CD8-positive, alpha-beta memory T cell (primary cell): ENCODE data around the gene KCNJ6. TPM values are rescaled to one million over a fixed set of nuclear protein-coding genes. Genes with fewer than 3 reads are reported as not detected.

Experiments used
- CTCF ChIA-PET: fragments of 350-600 bp; sonication (Branson Sonifier 250); formaldehyde crosslinking; loops from one replicate; lab custom pipeline; 2021; ENCODE audit warnings: antibody characterized with exemption; lab: Charles Lee
- POLR2A ChIA-PET: fragments of 350-600 bp; sonication (Branson Sonifier 250); formaldehyde crosslinking; loops from one replicate; lab custom pipeline; 2021; ENCODE audit warnings: antibody characterized with exemption; lab: Charles Lee
- DNase-seq, 5 donors: peaks; one replicate each; pipeline versions ENCODE4 v3.0.0 to v3.0.0-alpha.2; 2020 to 2022; ENCODE audit warnings: mixed read lengths in 1 of 5
- H3K27ac ChIP-seq: one replicate; pipeline ENCODE4 v1.7.0; 2013; ENCODE audit warnings: low read depth, mild to moderate bottlenecking, low read length, moderate library complexity
- H3K27me3 ChIP-seq: 2 replicates; pipeline ENCODE4 v1.7.0; 2013; ENCODE audit warnings: low read length, mild to moderate bottlenecking; ENCODE audit not compliant: insufficient read depth, poor library complexity, severe bottlenecking
- H3K36me3 ChIP-seq: 2 replicates; pipeline ENCODE4 v1.7.0; 2013; ENCODE audit warnings: mild to moderate bottlenecking, low read length, moderate library complexity; ENCODE audit not compliant: insufficient read depth
- H3K4me1 ChIP-seq: 2 replicates; pipeline ENCODE4 v1.7.0; 2013; ENCODE audit warnings: mild to moderate bottlenecking, low read length, moderate library complexity; ENCODE audit not compliant: insufficient read depth
- H3K4me3 ChIP-seq: 2 replicates; pipeline ENCODE4 v1.7.0; 2013; ENCODE audit warnings: mild to moderate bottlenecking, low read length
- H3K9me3 ChIP-seq: 2 replicates; pipeline ENCODE4 v1.7.0; 2013; ENCODE audit warnings: mild to moderate bottlenecking, low read length
- H3K27ac Mint-ChIP-seq, 8 donors: one replicate each; pipeline ENCODE4 v1.8.0; 2020 to 2021; ENCODE audit warnings: mixed read lengths in 8 of 8, mild to moderate bottlenecking in 6 of 8, inconsistent platforms in 3 of 8, moderate library complexity in 3 of 8
- H3K27me3 Mint-ChIP-seq, 2 donors: one replicate each; pipeline ENCODE4 v1.8.0; 2020 to 2021; ENCODE audit warnings: mixed read lengths in 2 of 2, mild to moderate bottlenecking in 1 of 2, moderate library complexity in 1 of 2
- H3K36me3 Mint-ChIP-seq, 3 donors: one replicate each; pipeline ENCODE4 v1.8.0; 2020 to 2021; ENCODE audit warnings: mixed read lengths in 3 of 3, inconsistent platforms in 1 of 3, mild to moderate bottlenecking in 1 of 3
- H3K4me1 Mint-ChIP-seq, 3 donors: one replicate each; pipeline ENCODE4 v1.8.0; 2020 to 2021; ENCODE audit warnings: mixed read lengths in 3 of 3, inconsistent platforms in 1 of 3, mild to moderate bottlenecking in 1 of 3
- H3K4me3 Mint-ChIP-seq, 7 donors: one replicate each; pipeline ENCODE4 v1.8.0; 2020 to 2021; ENCODE audit warnings: mixed read lengths in 7 of 7, mild to moderate bottlenecking in 6 of 7, moderate library complexity in 4 of 7, inconsistent platforms in 2 of 7
- H3K9me3 Mint-ChIP-seq, 5 donors: one replicate each; pipeline ENCODE4 v1.8.0; 2020 to 2022; ENCODE audit warnings: mixed read lengths in 5 of 5, mild to moderate bottlenecking in 3 of 5, moderate library complexity in 2 of 5, inconsistent platforms in 1 of 5
- polyA plus RNA-seq: library from polyadenylated mRNA; unstranded; fragments of 300-500 nt; fragmentation: Illumina TruSeq; gene quantifications from one replicate; pipeline ENCODE4 v1.2.3, GENCODE V29; 2021
- total RNA-seq, 2 experiments: library from RNA; stranded (reverse); gene quantifications; one replicate each; pipeline ENCODE4 v1.2.3, GENCODE V29; 2021

Gene KCNJ6
- total and polyA plus RNA-seq, 3 experiments from 2014 or later = not detected

GRCh38 chr21:37842163-37842919 is 73.9 kb downstream of the KCNJ6 start:
- Histone ChIP-seq H3K4me3 (no peak overlapping the region), H3K36me3 (no peaks in the 10 kb centered on the region), H3K4me1 (no peaks in the 10 kb centered on the region), H3K27me3 (peaks cover under 1% of the 10 kb centered on the region), H3K27ac (no peak overlapping the region), H3K9me3 (no peaks in the 10 kb centered on the region)
- ChIA-PET POLR2A (no interaction called here), CTCF (no interaction called here)
- Mint-ChIP-seq H3K36me3 (peaks cover 0 to 3% (median 0%) of the 10 kb centered on the region in 3 donors), H3K9me3 (no peaks in the 10 kb centered on the region), H3K27me3 (peaks cover 4 to 14% of the 10 kb centered on the region in 2 donors), H3K4me3 (no peak overlapping the region), H3K4me1 (no peaks in the 10 kb centered on the region), H3K27ac (no peak overlapping the region)
- DNase-seq = no peak

GRCh38 chr21:37837381-37837780 is 78.9 kb downstream of the KCNJ6 start:
- ChIA-PET CTCF (no interaction called here), POLR2A (no interaction called here)
- no peak overlapping the region for H3K27ac Mint-ChIP-seq
- Histone ChIP-seq H3K27ac (no peak overlapping the region), H3K27me3 (no peaks in the 10 kb centered on the region), H3K36me3 (no peaks in the 10 kb centered on the region), H3K4me3 (no peak overlapping the region), H3K9me3 (no peaks in the 10 kb centered on the region), H3K4me1 (no peaks in the 10 kb centered on the region)
- no peak for DNase-seq
- peaks cover 6 to 7% of the 10 kb centered on the region in 2 donors for H3K27me3 Mint-ChIP-seq
- H3K9me3 Mint-ChIP-seq = peaks cover 0 to 2% (median 0%) of the 10 kb centered on the region in 5 donors
- no peaks in the 10 kb centered on the region for H3K4me1 Mint-ChIP-seq
- H3K4me3 Mint-ChIP-seq = no peak overlapping the region
- H3K36me3 Mint-ChIP-seq = peaks cover 0 to 3% (median 0%) of the 10 kb centered on the region in 3 donors

- Histone ChIP-seq H3K27me3 (no peaks in the 10 kb centered on the region), H3K27ac (no peak overlapping the region), H3K4me1 (no peaks in the 10 kb centered on the region), H3K9me3 (no peaks in the 10 kb centered on the region), H3K36me3 (no peaks in the 10 kb centered on the region), H3K4me3 (no peak overlapping the region)
- Mint-ChIP-seq H3K4me3 (no peak overlapping the region), H3K4me1 (no peaks in the 10 kb centered on the region), H3K36me3 (peaks cover 0 to 3% (median 0%) of the 10 kb centered on the region in 3 donors), H3K9me3 (peaks cover 0 to 2% (median 0%) of the 10 kb centered on the region in 5 donors), H3K27ac (no peak overlapping the region), H3K27me3 (peaks cover 6 to 7% of the 10 kb centered on the region in 2 donors)
- POLR2A ChIA-PET = no interaction called here
- CTCF ChIA-PET = no interaction called here
- DNase-seq = no peak
Observed at GRCh38 chr21:37835481-37835880, 80.8 kb downstream of the KCNJ6 start.

DNA sequence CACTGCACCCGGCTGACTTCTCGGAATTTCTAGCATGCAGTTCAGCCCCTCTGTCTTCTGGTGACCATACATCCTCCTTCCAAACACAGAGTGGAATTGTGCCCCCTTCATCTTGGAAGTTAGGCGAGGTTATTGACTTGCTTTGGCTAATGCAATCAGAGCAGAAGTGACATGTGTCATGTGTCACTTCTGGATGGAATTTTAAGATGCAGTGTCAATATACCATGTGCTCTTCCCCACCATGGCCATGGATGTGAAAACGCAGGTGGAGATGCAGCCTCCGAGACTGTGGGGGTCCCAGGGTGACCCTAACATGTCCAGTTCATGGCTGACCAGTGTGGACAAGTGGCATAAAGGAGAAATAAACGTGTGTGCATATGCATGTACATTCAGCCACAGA is 83.0 kb downstream of the KCNJ6 start:
- peaks cover 0 to 2% (median 0%) of the 10 kb centered on the region in 5 donors for H3K9me3 Mint-ChIP-seq
- POLR2A ChIA-PET = no interaction called here
- no peak for DNase-seq
- H3K27me3 Mint-ChIP-seq = peaks cover 6 to 10% of the 10 kb centered on the region in 2 donors
- Histone ChIP-seq H3K4me3 (no peak overlapping the region), H3K27ac (no peak overlapping the region), H3K36me3 (no peaks in the 10 kb centered on the region), H3K27me3 (no peaks in the 10 kb centered on the region), H3K4me1 (no peaks in the 10 kb centered on the region), H3K9me3 (no peaks in the 10 kb centered on the region)
- no peak overlapping the region for H3K4me3 Mint-ChIP-seq
- no peak overlapping the region for H3K27ac Mint-ChIP-seq
- H3K4me1 Mint-ChIP-seq = no peaks in the 10 kb centered on the region
- CTCF ChIA-PET = no interaction called here
- H3K36me3 Mint-ChIP-seq = no peaks in the 10 kb centered on the region

DNA sequence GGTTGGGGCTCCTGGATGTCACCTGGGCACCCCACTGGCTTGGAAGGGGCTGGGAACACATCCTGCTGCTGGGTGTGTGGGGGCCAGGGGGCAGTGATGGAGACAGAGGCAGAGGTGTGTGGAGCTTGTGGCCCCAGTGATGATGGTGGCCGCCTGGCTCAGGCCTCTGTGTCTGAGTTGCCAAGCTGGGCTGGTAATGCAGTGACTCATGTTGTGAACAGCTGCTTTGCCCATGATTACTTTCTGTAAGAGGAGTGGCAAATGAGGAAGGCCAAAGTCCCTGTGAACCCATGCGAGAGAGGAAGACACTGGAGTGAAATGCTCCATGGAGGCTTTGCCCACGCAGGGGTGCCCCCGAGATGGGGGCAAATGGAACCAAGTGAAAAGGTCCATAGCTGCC is 86.8 kb downstream of the KCNJ6 start:
- Mint-ChIP-seq H3K27ac (no peak overlapping the region), H3K4me3 (no peak overlapping the region), H3K27me3 (peaks cover 13% of the 10 kb centered on the region in 2 donors), H3K9me3 (no peaks in the 10 kb centered on the region), H3K36me3 (no peaks in the 10 kb centered on the region), H3K4me1 (no peaks in the 10 kb centered on the region)
- ChIA-PET POLR2A (no interaction called here), CTCF (no interaction called here)
- no peaks in the 10 kb centered on the region for H3K36me3 ChIP-seq
- no peaks in the 10 kb centered on the region for H3K27me3 ChIP-seq
- DNase-seq = no peak
- no peaks in the 10 kb centered on the region for H3K4me1 ChIP-seq
- no peaks in the 10 kb centered on the region for H3K9me3 ChIP-seq
- H3K27ac ChIP-seq = no peak overlapping the region
- no peak overlapping the region for H3K4me3 ChIP-seq

DNA sequence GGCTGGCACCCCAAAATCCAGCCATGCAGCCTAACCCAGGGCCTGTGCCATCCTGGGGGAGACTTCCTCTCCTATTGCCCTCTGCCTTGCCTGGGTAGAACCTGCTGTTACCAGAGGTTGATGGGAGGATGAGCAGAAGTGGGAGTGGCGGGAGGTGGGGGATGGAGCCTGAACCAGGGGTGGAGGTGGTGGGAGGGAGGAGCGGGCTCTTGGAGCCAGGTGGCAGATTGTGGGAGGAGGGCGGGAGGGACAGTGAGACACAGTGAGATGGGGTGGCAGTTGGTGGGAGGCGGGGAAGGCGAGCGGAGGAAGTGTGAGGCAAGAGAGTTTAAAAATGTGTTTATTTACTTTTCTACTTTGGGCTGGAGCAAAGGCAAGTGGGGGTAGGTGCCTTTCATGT is 87.3 kb downstream of the KCNJ6 start:
- H3K4me3 Mint-ChIP-seq = no peak overlapping the region
- no peak for DNase-seq
- Histone ChIP-seq H3K36me3 (no peaks in the 10 kb centered on the region), H3K4me1 (no peaks in the 10 kb centered on the region), H3K9me3 (no peaks in the 10 kb centered on the region), H3K27ac (no peak overlapping the region), H3K27me3 (no peaks in the 10 kb centered on the region), H3K4me3 (no peak overlapping the region)
- no peaks in the 10 kb centered on the region for H3K36me3 Mint-ChIP-seq
- H3K9me3 Mint-ChIP-seq = no peaks in the 10 kb centered on the region
- ChIA-PET POLR2A (no interaction called here), CTCF (no interaction called here)
- H3K27me3 Mint-ChIP-seq = peaks cover 9 to 13% of the 10 kb centered on the region in 2 donors
- no peaks in the 10 kb centered on the region for H3K4me1 Mint-ChIP-seq
- no peak overlapping the region for H3K27ac Mint-ChIP-seq

DNA sequence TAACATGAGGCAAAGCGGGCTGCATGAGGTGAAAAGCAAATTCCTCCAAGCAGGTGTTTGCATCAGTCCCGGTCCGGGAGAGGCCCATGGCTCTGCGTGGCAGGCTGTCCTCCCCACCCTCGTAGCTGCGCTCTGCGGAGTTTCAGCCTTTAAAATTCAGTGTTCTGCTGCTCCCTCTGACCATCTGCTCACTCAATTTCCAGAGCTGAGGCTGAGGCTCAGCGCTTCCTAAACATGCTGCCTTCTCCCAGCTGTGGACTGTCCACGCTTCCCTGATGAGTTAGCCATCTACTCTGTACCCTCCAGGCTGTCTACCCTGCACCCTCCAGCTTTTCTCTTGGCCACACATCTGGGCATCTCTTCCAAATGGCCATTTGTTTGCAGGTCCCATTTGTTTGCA is 87.7 kb downstream of the KCNJ6 start:
- no peaks in the 10 kb centered on the region for H3K9me3 ChIP-seq
- H3K27ac ChIP-seq = no peak overlapping the region
- H3K4me3 ChIP-seq = no peak overlapping the region
- Mint-ChIP-seq H3K27me3 (peaks cover 7 to 10% of the 10 kb centered on the region in 2 donors), H3K36me3 (no peaks in the 10 kb centered on the region), H3K27ac (no peak overlapping the region), H3K4me3 (no peak overlapping the region), H3K9me3 (no peaks in the 10 kb centered on the region), H3K4me1 (no peaks in the 10 kb centered on the region)
- no peaks in the 10 kb centered on the region for H3K27me3 ChIP-seq
- ChIA-PET CTCF (no interaction called here), POLR2A (no interaction called here)
- no peak for DNase-seq
- H3K36me3 ChIP-seq = no peaks in the 10 kb centered on the region
- no peaks in the 10 kb centered on the region for H3K4me1 ChIP-seq

- Mint-ChIP-seq H3K4me3 (no peak overlapping the region), H3K36me3 (no peaks in the 10 kb centered on the region), H3K27me3 (peaks cover 6 to 7% of the 10 kb centered on the region in 2 donors), H3K9me3 (no peaks in the 10 kb centered on the region), H3K4me1 (no peaks in the 10 kb centered on the region), H3K27ac (no peak overlapping the region)
- Histone ChIP-seq H3K9me3 (no peaks in the 10 kb centered on the region), H3K4me3 (no peak overlapping the region), H3K36me3 (no peaks in the 10 kb centered on the region), H3K4me1 (no peaks in the 10 kb centered on the region), H3K27ac (no peak overlapping the region), H3K27me3 (no peaks in the 10 kb centered on the region)
- CTCF ChIA-PET = no interaction called here
- POLR2A ChIA-PET = no interaction called here
- DNase-seq = no peak
Observed at GRCh38 chr21:37827913-37828312, 88.3 kb downstream of the KCNJ6 start.
